Nephron progenitor cell (in vitro differentiated cells): ENCODE results near the gene CLEC2D.
"Not testable (repeated sequence)": the region's sequence is repeated elsewhere in the genome, so short reads cannot be mapped to it uniquely, and the experiment has no call there.

ENCODE experiments used
- DNase-seq: peaks from one replicate; pipeline ENCODE4 v3.0.0; 2021
- H3K27ac Mint-ChIP-seq: 2 replicates; pipeline ENCODE4 v1.8.0; 2021; ENCODE audit warnings: mild to moderate bottlenecking, moderate library complexity, mixed read lengths
- H3K27me3 Mint-ChIP-seq: 2 replicates; pipeline ENCODE4 v1.8.0; 2021; ENCODE audit warnings: mild to moderate bottlenecking, low read depth, mixed read lengths; ENCODE audit not compliant: poor library complexity
- H3K36me3 Mint-ChIP-seq: 2 replicates; pipeline ENCODE4 v1.8.0; 2021; ENCODE audit warnings: low read depth, mixed read lengths
- H3K4me1 Mint-ChIP-seq: 2 replicates; pipeline ENCODE4 v1.8.0; 2021; ENCODE audit warnings: mixed read lengths
- H3K4me3 Mint-ChIP-seq: 2 replicates; pipeline ENCODE4 v1.8.0; 2021; ENCODE audit warnings: mild to moderate bottlenecking, moderate library complexity, mixed read lengths
- H3K9me3 Mint-ChIP-seq: 2 replicates; pipeline ENCODE4 v1.8.0; 2021; ENCODE audit warnings: mild to moderate bottlenecking, moderate library complexity, mixed read lengths
- CTCF ChIP-seq: fragments of 200-600 bp; sonication (generic); IDR thresholded peaks from 2 replicates; pipeline ENCODE4 v1.5.0; 2021; ENCODE audit warnings: antibody characterized with exemption

CLEC2D gene

GRCh38 chr12:9643266-9643660 lies 26.2 kb upstream of the CLEC2D start:
- DNase-seq = no peak
- Mint-ChIP-seq H3K36me3 (peaks cover 17% of the 10 kb centered on the region), H3K27me3 (peaks cover 5% of the 10 kb centered on the region), H3K27ac (no peak overlapping the region), H3K9me3 (peaks cover 29% of the 10 kb centered on the region), H3K4me3 (no peak overlapping the region), H3K4me1 (peaks cover 13% of the 10 kb centered on the region)
- no peak for TF ChIP-seq CTCF

GRCh38 chr12:9644985-9645551 lies 24.4 kb upstream of the CLEC2D start:
- Mint-ChIP-seq H3K9me3 (peaks cover 20% of the 10 kb centered on the region), H3K4me1 (peaks cover 30% of the 10 kb centered on the region), H3K36me3 (peaks cover 10% of the 10 kb centered on the region)
- DNase-seq, H3K27me3 Mint-ChIP-seq, H3K4me3 Mint-ChIP-seq, H3K27ac Mint-ChIP-seq: not testable (repeated sequence)

GRCh38 chr12:9646794-9647781 lies 22.4 kb upstream of the CLEC2D start:
- Mint-ChIP-seq H3K36me3 (peaks cover 25% of the 10 kb centered on the region), H3K27ac (peak overlapping the region; percentile 97), H3K4me1 (peaks cover 48% of the 10 kb centered on the region), H3K4me3 (peak overlapping the region; percentile 82), H3K9me3 (peaks cover 24% of the 10 kb centered on the region), H3K27me3 (peaks cover 1% of the 10 kb centered on the region)
- TF ChIP-seq CTCF = no peak
- peak; percentile 8 for DNase-seq

GRCh38 chr12:9647825-9648700 lies 21.4 kb upstream of the CLEC2D start:
- Mint-ChIP-seq H3K36me3 (peaks cover 28% of the 10 kb centered on the region), H3K27me3 (no peaks in the 10 kb centered on the region), H3K4me3 (peak overlapping the region; percentile 82), H3K27ac (peak overlapping the region; percentile 97), H3K4me1 (peaks cover 49% of the 10 kb centered on the region), H3K9me3 (peaks cover 24% of the 10 kb centered on the region)
- no peak for TF ChIP-seq CTCF
- peak; percentile 82 for DNase-seq

GRCh38 chr12:9648701-9649531 lies 20.6 kb upstream of the CLEC2D start:
- Mint-ChIP-seq H3K9me3 (peaks cover 21% of the 10 kb centered on the region), H3K4me1 (peaks cover 53% of the 10 kb centered on the region), H3K27ac (peak overlapping the region; percentile 97), H3K27me3 (peaks cover under 1% of the 10 kb centered on the region), H3K36me3 (peaks cover 36% of the 10 kb centered on the region), H3K4me3 (peak overlapping the region; percentile 82)
- no peak for TF ChIP-seq CTCF
- DNase-seq = no peak
